Fibroblast of villous mesenchyme (primary cell): Measurements from ENCODE around the gene TMEM63A. TPM values are rescaled to one million over a fixed set of nuclear protein-coding genes. Genes with fewer than 3 reads are reported as not detected.

Source experiments
- DNase-seq: peaks from one replicate; pipeline ENCODE4 v3.0.0-alpha.2; 2010; ENCODE audit warnings: low read depth
- H3K4me3 ChIP-seq: 2 replicates; pipeline ENCODE4 v1.5.1; 2011; ENCODE audit warnings: low read depth, mild to moderate bottlenecking, low read length
- CTCF ChIP-seq: IDR thresholded peaks from 2 replicates; pipeline ENCODE4 v1.5.1; 2012; ENCODE audit warnings: low read depth, mild to moderate bottlenecking, low read length; ENCODE audit not compliant: insufficient read depth
- total RNA-seq: library from RNA; depleted of rRNA; stranded (reverse); fragments of >200 nt; gene quantifications from 2 replicates; pipeline ENCODE4 v1.2.3, GENCODE V29; 2012

The TMEM63A gene
- total RNA-seq, 1 donor, result 26.3 TPM

- TF ChIP-seq CTCF, result no peak
- H3K4me3 ChIP-seq, result no peak overlapping the region
- DNase-seq, result no peak
Measured at GRCh38 chr1:225828706-225829345, 53.4 kb downstream of the TMEM63A start.

GRCh38 chr1:225827076-225827475 lies 55.1 kb downstream of the TMEM63A start:
- DNase-seq, result no peak
- no peak for TF ChIP-seq CTCF

GRCh38 chr1:225825607-225826007 lies 56.6 kb downstream of the TMEM63A start:
- no peak overlapping the region for H3K4me3 ChIP-seq
- DNase-seq, result no peak
- no peak for TF ChIP-seq CTCF

More at GRCh38 chr1:225827076-225827475, 55.1 kb downstream of the TMEM63A start:
- no peak overlapping the region for H3K4me3 ChIP-seq

GRCh38 chr1:225825078-225825477 lies 57.1 kb downstream of the TMEM63A start:
- no peak for DNase-seq
- no peak overlapping the region for H3K4me3 ChIP-seq
- TF ChIP-seq CTCF, result no peak

GRCh38 chr1:225824533-225824941 lies 57.6 kb downstream of the TMEM63A start:
- TF ChIP-seq CTCF, result no peak
- H3K4me3 ChIP-seq, result no peak overlapping the region
- no peak for DNase-seq

GRCh38 chr1:225823811-225824261 lies 58.3 kb downstream of the TMEM63A start:
- DNase-seq, result no peak

More at GRCh38 chr1:225823811-225824261, 58.3 kb downstream of the TMEM63A start:
- no peak overlapping the region for H3K4me3 ChIP-seq
- no peak for TF ChIP-seq CTCF
